NCI-H1417 (cell line): ENCODE measurements around the gene ASIC4.

Experiments used
- DNase-seq, 3 experiments: peaks; one replicate each; lab custom pipeline; 2025; lab: John Stamatoyannopoulos, UW

ASIC4 gene

GRCh38 chr2:219551441-219552381, 37.4 kb downstream of the ASIC4 start:
- DNase-seq, result peak in 2 of 3 experiments; percentile 40 to 86

- DNase-seq, result peak; percentile 72 to 94 (median 94)
Observed at GRCh38 chr2:219552382-219553167, 38.3 kb downstream of the ASIC4 start.

GRCh38 chr2:219553168-219553417, 38.8 kb downstream of the ASIC4 start:
- no peak for DNase-seq

GRCh38 chr2:219553463-219553963, 39.2 kb downstream of the ASIC4 start:
- no peak for DNase-seq

GRCh38 chr2:219554350-219554749, 40.1 kb downstream of the ASIC4 start:
- no peak for DNase-seq

- DNase-seq, result no peak
Observed at GRCh38 chr2:219555956-219556355, 41.7 kb downstream of the ASIC4 start.

GRCh38 chr2:219556413-219556812, 42.1 kb downstream of the ASIC4 start:
- no peak for DNase-seq

- no peak for DNase-seq
Observed at GRCh38 chr2:219557320-219557719, 43.0 kb downstream of the ASIC4 start.

GRCh38 chr2:219557791-219558785, 43.8 kb downstream of the ASIC4 start:
- DNase-seq, result no peak

GRCh38 chr2:219559156-219559915, 45.1 kb downstream of the ASIC4 start:
- no peak for DNase-seq

- DNase-seq, result no peak
Observed at GRCh38 chr2:219560037-219560892, 46.0 kb downstream of the ASIC4 start.

- no peak for DNase-seq
Observed at GRCh38 chr2:219560893-219561178, 46.6 kb downstream of the ASIC4 start.

- DNase-seq, result no peak
Observed at GRCh38 chr2:219561179-219562048, 47.1 kb downstream of the ASIC4 start.

GRCh38 chr2:219562049-219563020, 48.1 kb downstream of the ASIC4 start:
- DNase-seq, result no peak

GRCh38 chr2:219563271-219563928, 49.1 kb downstream of the ASIC4 start:
- DNase-seq, result no peak

- DNase-seq, result no peak
Observed at GRCh38 chr2:219565130-219566080, 51.1 kb downstream of the ASIC4 start.
